ENCODE data around the gene SGMS1. TPM values are rescaled to one million over a fixed set of nuclear protein-coding genes. Genes with fewer than 3 reads are reported as not detected.

The SGMS1 gene
- total RNA-seq, 1 donor from 2014 or later = 9.2 TPM

- no peak overlapping the region for H3K4me3 ChIP-seq
- Mint-ChIP-seq H3K4me1 (peaks cover 26% of the 10 kb centered on the region), H3K9me3 (no peaks in the 10 kb centered on the region), H3K27ac (no peak overlapping the region), H3K27me3 (ENCODE audit: insufficient read depth, low read depth) (peaks cover 3% of the 10 kb centered on the region), H3K36me3 (no peaks in the 10 kb centered on the region), H3K4me3 (no peak overlapping the region)
- TF ChIP-seq EZH2 (IDR thresholded peaks at IDR 0.05) (no peak), CTCF (IDR thresholded peaks at IDR 0.05) (no peak), EZH2phosphoT487 (IDR thresholded peaks at IDR 0.05) (no peak)
- H3K36me3 ChIP-seq = no peaks in the 10 kb centered on the region
- H3K4me1 ChIP-seq = peaks cover 12% of the 10 kb centered on the region
- H4K20me1 ChIP-seq (ENCODE audit: low read depth) = peaks cover 30% of the 10 kb centered on the region
- H3K79me2 ChIP-seq (ENCODE audit: low read depth) = peaks cover 47% of the 10 kb centered on the region
- H3F3A ChIP-seq (ENCODE audit: low read depth) = peaks cover 37% of the 10 kb centered on the region
- H3K9ac ChIP-seq = no peak overlapping the region
- H3K4me2 ChIP-seq = no peak overlapping the region
- H3K27me3 ChIP-seq = peaks cover 5% of the 10 kb centered on the region
- H3K9me3 ChIP-seq (ENCODE audit: low read depth) = no peaks in the 10 kb centered on the region
- H3K27ac ChIP-seq = no peak overlapping the region
- H2AFZ ChIP-seq (replicated peaks) = no peak overlapping the region
- no peak for DNase-seq (ENCODE audit: low spot score)
Measured at GRCh38 chr10:50620899-50621298, 2.9 kb downstream of the SGMS1 start.

- no peak overlapping the region for H2AFZ ChIP-seq (replicated peaks)
- Mint-ChIP-seq H3K36me3 (no peaks in the 10 kb centered on the region), H3K27ac (no peak overlapping the region), H3K9me3 (no peaks in the 10 kb centered on the region), H3K27me3 (ENCODE audit: insufficient read depth, low read depth) (peaks cover 3% of the 10 kb centered on the region), H3K4me3 (no peak overlapping the region), H3K4me1 (peaks cover 23% of the 10 kb centered on the region)
- H3K27ac ChIP-seq = no peak overlapping the region
- H3K4me2 ChIP-seq = no peak overlapping the region
- H3K4me1 ChIP-seq = peaks cover 12% of the 10 kb centered on the region
- peaks cover 27% of the 10 kb centered on the region for H3F3A ChIP-seq (ENCODE audit: low read depth)
- peaks cover 30% of the 10 kb centered on the region for H4K20me1 ChIP-seq (ENCODE audit: low read depth)
- H3K27me3 ChIP-seq = peaks cover 5% of the 10 kb centered on the region
- H3K9ac ChIP-seq = no peak overlapping the region
- H3K79me2 ChIP-seq (ENCODE audit: low read depth) = peaks cover 54% of the 10 kb centered on the region
- no peak for DNase-seq (ENCODE audit: low spot score)
- H3K9me3 ChIP-seq (ENCODE audit: low read depth) = no peaks in the 10 kb centered on the region
- H3K36me3 ChIP-seq = no peaks in the 10 kb centered on the region
- TF ChIP-seq EZH2phosphoT487 (IDR thresholded peaks at IDR 0.05) = no peak
- TF ChIP-seq EZH2 (IDR thresholded peaks at IDR 0.05) = no peak
- no peak for TF ChIP-seq CTCF (IDR thresholded peaks at IDR 0.05)
- no peak overlapping the region for H3K4me3 ChIP-seq
Measured at GRCh38 chr10:50619882-50620281, 3.9 kb downstream of the SGMS1 start.

GRCh38 chr10:50619166-50619565, 4.6 kb downstream of the SGMS1 start:
- Histone ChIP-seq H4K20me1 (ENCODE audit: low read depth) (peaks cover 30% of the 10 kb centered on the region), H3K27ac (no peak overlapping the region), H3K4me3 (no peak overlapping the region), H3K9me3 (ENCODE audit: low read depth) (no peaks in the 10 kb centered on the region), H2AFZ (replicated peaks) (no peak overlapping the region), H3K27me3 (peaks cover 5% of the 10 kb centered on the region), H3K4me1 (peaks cover 12% of the 10 kb centered on the region), H3F3A (ENCODE audit: low read depth) (peaks cover 20% of the 10 kb centered on the region), H3K9ac (no peak overlapping the region), H3K4me2 (no peak overlapping the region), H3K79me2 (ENCODE audit: low read depth) (peaks cover 58% of the 10 kb centered on the region), H3K36me3 (no peaks in the 10 kb centered on the region)
- Mint-ChIP-seq H3K27me3 (ENCODE audit: insufficient read depth, low read depth) (peaks cover 3% of the 10 kb centered on the region), H3K4me1 (peaks cover 23% of the 10 kb centered on the region), H3K9me3 (no peaks in the 10 kb centered on the region), H3K4me3 (no peak overlapping the region), H3K27ac (no peak overlapping the region), H3K36me3 (no peaks in the 10 kb centered on the region)
- no peak for TF ChIP-seq EZH2 (IDR thresholded peaks at IDR 0.05)
- TF ChIP-seq EZH2phosphoT487 (IDR thresholded peaks at IDR 0.05) = no peak
- no peak for TF ChIP-seq CTCF (IDR thresholded peaks at IDR 0.05)
- DNase-seq (ENCODE audit: low spot score) = no peak

Data from neural progenitor cell (in vitro differentiated cells).